ENCODE measurements around the gene SHH.

SHH gene

GRCh38 chr7:155764438-155764793 lies 47.8 kb downstream of the SHH start:
- DNase-seq (ENCODE audit: low spot score): no peak

GRCh38 chr7:155763691-155764437 lies 48.4 kb downstream of the SHH start:
- no peak for DNase-seq (ENCODE audit: low spot score)

GRCh38 chr7:155763122-155763521 lies 49.1 kb downstream of the SHH start:
- no peak for DNase-seq (ENCODE audit: low spot score)

GRCh38 chr7:155762655-155763054 lies 49.6 kb downstream of the SHH start:
- DNase-seq (ENCODE audit: low spot score): no peak

GRCh38 chr7:155762036-155762435 lies 50.2 kb downstream of the SHH start:
- DNase-seq (ENCODE audit: low spot score): no peak

GRCh38 chr7:155761162-155761561 lies 51.1 kb downstream of the SHH start:
- DNase-seq (ENCODE audit: low spot score): no peak

GRCh38 chr7:155759740-155760430 lies 52.4 kb downstream of the SHH start:
- DNase-seq (ENCODE audit: low spot score): no peak

- DNase-seq (ENCODE audit: low spot score): no peak
Observed at GRCh38 chr7:155758348-155758747, 53.9 kb downstream of the SHH start.

- DNase-seq (ENCODE audit: low spot score): no peak
Observed at GRCh38 chr7:155756322-155756721, 55.9 kb downstream of the SHH start.

- no peak for DNase-seq (ENCODE audit: low spot score)
Observed at GRCh38 chr7:155755026-155755425, 57.2 kb downstream of the SHH start.

GRCh38 chr7:155754165-155754564 lies 58.1 kb downstream of the SHH start:
- DNase-seq (ENCODE audit: low spot score): no peak

GRCh38 chr7:155753446-155753965 lies 58.8 kb downstream of the SHH start:
- no peak for DNase-seq (ENCODE audit: low spot score)

GRCh38 chr7:155752756-155753445 lies 59.4 kb downstream of the SHH start:
- no peak for DNase-seq (ENCODE audit: low spot score)

GRCh38 chr7:155751409-155751808 lies 60.9 kb downstream of the SHH start:
- no peak for DNase-seq (ENCODE audit: low spot score)

GRCh38 chr7:155750255-155751125 lies 61.8 kb downstream of the SHH start:
- DNase-seq (ENCODE audit: low spot score): no peak
